Ectodermal cell (in vitro differentiated cells): ENCODE results near the gene TUBB4B.

Source experiments
- H3K27ac ChIP-seq: 2 replicates; pipeline ENCODE4 v1.7.0; 2013; ENCODE audit warnings: mild to moderate bottlenecking, low read depth, low read length; ENCODE audit not compliant: insufficient read depth, poor library complexity, severe bottlenecking
- H3K27me3 ChIP-seq: 2 replicates; pipeline ENCODE4 v1.7.0; 2013; ENCODE audit warnings: mild to moderate bottlenecking, low read length; ENCODE audit not compliant: insufficient read depth, control insufficient read depth, poor library complexity, severe bottlenecking
- H3K36me3 ChIP-seq: one replicate; pipeline ENCODE4 v1.7.0; 2013; ENCODE audit warnings: low read length; ENCODE audit not compliant: control insufficient read depth, insufficient read depth
- H3K4me1 ChIP-seq: one replicate; pipeline ENCODE4 v1.7.0; 2013; ENCODE audit warnings: low read length; ENCODE audit not compliant: control insufficient read depth, insufficient read depth
- H3K4me3 ChIP-seq: 2 replicates; pipeline ENCODE4 v1.7.0; 2013; ENCODE audit warnings: low read depth, low read length, control low read depth; ENCODE audit not compliant: insufficient read depth
- H3K9me3 ChIP-seq: 2 replicates; pipeline ENCODE4 v1.7.0; 2013; ENCODE audit warnings: mild to moderate bottlenecking, low read length, moderate library complexity; ENCODE audit not compliant: control insufficient read depth
- WGBS, 2 experiments: methylation state at CpG; one replicate each; pipeline ENCODE4 v1.1.7; 2013; ENCODE audit warnings: missing lambda C conversion rate in 2 of 2; 5-methylcytosine and 5-hydroxymethylcytosine counted together

The TUBB4B gene

GRCh38 chr9:137220317-137221094 lies 20.6 kb upstream of the TUBB4B start:
- peaks cover 1% of the 10 kb centered on the region for H3K36me3 ChIP-seq
- no peaks in the 10 kb centered on the region for H3K9me3 ChIP-seq
- no peaks in the 10 kb centered on the region for H3K4me1 ChIP-seq
- WGBS, 2 experiments: 93% methylated on average over 52 of the region's 52 CpGs
- no peak overlapping the region for H3K4me3 ChIP-seq
- no peak overlapping the region for H3K27ac ChIP-seq
- H3K27me3 ChIP-seq: peaks cover 22% of the 10 kb centered on the region

- Histone ChIP-seq H3K27ac (no peak overlapping the region), H3K9me3 (no peaks in the 10 kb centered on the region), H3K36me3 (no peaks in the 10 kb centered on the region), H3K4me1 (no peaks in the 10 kb centered on the region), H3K4me3 (no peak overlapping the region), H3K27me3 (peaks cover 22% of the 10 kb centered on the region)
- WGBS, 2 experiments: 82 to 85% methylated on average over 13 to 14 of the region's 14 CpGs
Observed at GRCh38 chr9:137221095-137221505, 20.0 kb upstream of the TUBB4B start.

- Histone ChIP-seq H3K9me3 (no peaks in the 10 kb centered on the region), H3K27ac (no peak overlapping the region), H3K36me3 (no peaks in the 10 kb centered on the region), H3K4me3 (peak overlapping the region; percentile 29), H3K27me3 (peaks cover 22% of the 10 kb centered on the region), H3K4me1 (no peaks in the 10 kb centered on the region)
- WGBS, 2 experiments: 5% methylated on average over 61 of the region's 61 CpGs
Observed at GRCh38 chr9:137221506-137222111, 19.5 kb upstream of the TUBB4B start.

- H3K4me1 ChIP-seq: no peaks in the 10 kb centered on the region
- no peaks in the 10 kb centered on the region for H3K36me3 ChIP-seq
- WGBS, 2 experiments: 7 to 8% methylated on average over 88 of the region's 88 CpGs
- H3K27ac ChIP-seq: no peak within 1 kb of the TSS
- H3K27me3 ChIP-seq: peaks cover 22% of the 10 kb centered on the region
- H3K4me3 ChIP-seq: peak within 1 kb of the TSS; percentile 86
- H3K9me3 ChIP-seq: no peaks in the 10 kb centered on the region
Observed at GRCh38 chr9:137222190-137223077, 18.7 kb upstream of the TUBB4B start, which contains the start of gene RNF208. RNF208 (minus strand) TSS chr9:137222240; CDS start chr9:137221212, 1,028 bp downstream.

GRCh38 chr9:137223078-137223970 lies 17.8 kb upstream of the TUBB4B start:
- Histone ChIP-seq H3K4me3 (peak overlapping the region; percentile 86), H3K4me1 (no peaks in the 10 kb centered on the region), H3K9me3 (no peaks in the 10 kb centered on the region), H3K27me3 (peaks cover 22% of the 10 kb centered on the region), H3K27ac (no peak overlapping the region), H3K36me3 (no peaks in the 10 kb centered on the region)
- 3% methylated on average over 63 of the region's 63 CpGs for WGBS, 2 experiments

GRCh38 chr9:137224830-137225694 lies 16.0 kb upstream of the TUBB4B start, which contains the start of gene CYSRT1:
CYSRT1 (plus strand) TSS chr9:137225174; CDS start chr9:137225622, 448 bp downstream.
- Histone ChIP-seq H3K27ac (no peak within 1 kb of the TSS), H3K9me3 (no peaks in the 10 kb centered on the region), H3K4me3 (peak within 1 kb of the TSS; percentile 86), H3K27me3 (peaks cover 22% of the 10 kb centered on the region), H3K4me1 (no peaks in the 10 kb centered on the region), H3K36me3 (no peaks in the 10 kb centered on the region)
- WGBS, 2 experiments: 77 to 79% methylated on average over 23 of the region's 23 CpGs

- peaks cover 19% of the 10 kb centered on the region for H3K27me3 ChIP-seq
- H3K4me1 ChIP-seq: no peaks in the 10 kb centered on the region
- H3K9me3 ChIP-seq: no peaks in the 10 kb centered on the region
- WGBS, 2 experiments: 89% methylated on average over 21 of the region's 21 CpGs
- no peak overlapping the region for H3K4me3 ChIP-seq
- H3K27ac ChIP-seq: no peak overlapping the region
- H3K36me3 ChIP-seq: no peaks in the 10 kb centered on the region
Observed at GRCh38 chr9:137225699-137226331, 15.3 kb upstream of the TUBB4B start.

- Histone ChIP-seq H3K4me3 (no peak overlapping the region), H3K9me3 (no peaks in the 10 kb centered on the region), H3K27ac (no peak overlapping the region), H3K4me1 (no peaks in the 10 kb centered on the region), H3K36me3 (no peaks in the 10 kb centered on the region), H3K27me3 (peaks cover 16% of the 10 kb centered on the region)
- 90 to 92% methylated on average over 18 of the region's 18 CpGs for WGBS, 2 experiments
Observed at GRCh38 chr9:137226338-137227053, 14.6 kb upstream of the TUBB4B start.
